Astrocyte (in vitro differentiated cells and primary cell): ENCODE results near the gene RSAD1. TPM values are rescaled to one million over a fixed set of nuclear protein-coding genes. Genes with fewer than 3 reads are reported as not detected.

Source experiments
- DNase-seq: peaks from one replicate; pipeline ENCODE4 v3.0.0-alpha.2; 2010; ENCODE audit warnings: low read depth
- FAIRE-seq: peaks from 2 replicates; lab custom pipeline; 2011; peaks lifted over from hg19 to GRCh38; lab: Jason Lieb, UNC
- H2AFZ ChIP-seq: 2 replicates; pipeline ENCODE4 v1.6.0; 2012; ENCODE audit warnings: low read depth, low read length, inconsistent platforms
- H3K27ac ChIP-seq: 2 replicates; pipeline ENCODE4 v1.5.1; 2011; ENCODE audit warnings: low read depth, low read length, inconsistent platforms
- H3K27me3 ChIP-seq: 2 replicates; pipeline ENCODE4 v1.6.0; 2011; ENCODE audit warnings: low read length, inconsistent platforms; ENCODE audit not compliant: insufficient read depth
- H3K36me3 ChIP-seq: 2 replicates; pipeline ENCODE4 v1.5.1; 2011; ENCODE audit warnings: low read length, inconsistent platforms; ENCODE audit not compliant: insufficient read depth
- H3K4me1 ChIP-seq: 2 replicates; pipeline ENCODE4 v1.5.1; 2011; ENCODE audit warnings: low read length, inconsistent platforms; ENCODE audit not compliant: insufficient read depth
- H3K4me2 ChIP-seq: 2 replicates; pipeline ENCODE4 v1.6.0; 2012; ENCODE audit warnings: low read length, inconsistent platforms
- H3K4me3 ChIP-seq: 2 replicates; pipeline ENCODE4 v1.5.1; 2011; ENCODE audit warnings: low read depth, mild to moderate bottlenecking, low read length, inconsistent platforms; ENCODE audit not compliant: insufficient read depth
- H3K79me2 ChIP-seq: 2 replicates; pipeline ENCODE4 v1.6.0; 2012; ENCODE audit warnings: mild to moderate bottlenecking, low read length, inconsistent platforms; ENCODE audit not compliant: insufficient read depth
- H3K9ac ChIP-seq: 2 replicates; pipeline ENCODE4 v1.6.0; 2012; ENCODE audit warnings: mild to moderate bottlenecking, low read length, inconsistent platforms
- H3K9me3 ChIP-seq: 2 replicates; pipeline ENCODE4 v1.5.1; 2012; ENCODE audit warnings: low read depth, mild to moderate bottlenecking, low read length, inconsistent platforms; ENCODE audit not compliant: insufficient read depth
- H4K20me1 ChIP-seq: 2 replicates; pipeline ENCODE4 v1.6.0; 2012; ENCODE audit warnings: low read length, inconsistent platforms; ENCODE audit not compliant: insufficient read depth
- H3K27ac Mint-ChIP-seq: one replicate; pipeline ENCODE4 v1.8.0; 2021; ENCODE audit warnings: mild to moderate bottlenecking, mixed read lengths; ENCODE audit not compliant: unreplicated experiment
- H3K27me3 Mint-ChIP-seq: one replicate; pipeline ENCODE4 v1.8.0; 2021; ENCODE audit warnings: low read depth, mixed read lengths; ENCODE audit not compliant: unreplicated experiment
- H3K36me3 Mint-ChIP-seq: one replicate; pipeline ENCODE4 v1.8.0; 2021; ENCODE audit warnings: low read depth, mixed read lengths; ENCODE audit not compliant: unreplicated experiment
- H3K4me1 Mint-ChIP-seq: one replicate; pipeline ENCODE4 v1.8.0; 2021; ENCODE audit warnings: low read depth, mixed read lengths; ENCODE audit not compliant: unreplicated experiment
- H3K4me3 Mint-ChIP-seq: one replicate; pipeline ENCODE4 v1.8.0; 2021; ENCODE audit warnings: mild to moderate bottlenecking, moderate library complexity, mixed read lengths; ENCODE audit not compliant: unreplicated experiment
- H3K9me3 Mint-ChIP-seq: one replicate; pipeline ENCODE4 v1.8.0; 2021; ENCODE audit warnings: mild to moderate bottlenecking, mixed read lengths; ENCODE audit not compliant: unreplicated experiment
- EZH2 ChIP-seq: IDR thresholded peaks from 2 replicates; pipeline ENCODE4 v1.6.1; 2012; ENCODE audit warnings: mild to moderate bottlenecking, low read length, inconsistent platforms; ENCODE audit not compliant: insufficient read depth
- total RNA-seq: library from RNA; stranded (reverse); gene quantifications from 2 replicates; pipeline ENCODE4 v1.2.1, GENCODE V29; 2021
- TF ChIP-seq, protein P1 (sequence below): IDR thresholded peaks from 2 replicates; pipeline ENCODE4 v1.5.1; 2011; ENCODE audit warnings: low read depth, mild to moderate bottlenecking, inconsistent platforms, low read length, moderate library complexity; ENCODE audit not compliant: insufficient read depth

Gene RSAD1
- total RNA-seq, 1 donor from 2014 or later, result 18.8 TPM

DNA sequence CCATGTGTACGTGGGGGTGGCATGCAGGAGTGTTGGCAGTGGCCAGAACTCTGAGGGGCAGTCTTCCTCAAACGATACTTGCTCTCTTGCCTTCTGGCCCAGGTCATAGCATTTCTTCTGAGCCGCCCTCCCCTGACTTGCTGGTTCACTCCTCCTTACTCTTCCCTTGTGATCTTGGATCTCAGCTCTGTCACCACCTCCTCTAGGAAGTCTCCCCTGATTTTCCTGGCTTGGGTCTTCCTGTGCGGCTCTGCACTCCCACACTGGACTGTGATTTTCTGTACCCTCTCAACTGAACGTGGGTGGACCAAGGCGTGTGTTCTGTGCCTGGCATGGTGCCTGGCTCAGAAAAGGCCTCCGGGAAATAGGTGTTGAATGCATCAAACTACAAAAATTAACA, 56.7 kb downstream of the RSAD1 start:
- Histone ChIP-seq H3K27ac (no peak overlapping the region), H3K4me3 (no peak overlapping the region), H3K4me2 (no peak overlapping the region), H3K36me3 (no peaks in the 10 kb centered on the region), H3K9ac (no peak overlapping the region), H4K20me1 (no peaks in the 10 kb centered on the region), H3K27me3 (peaks cover 21% of the 10 kb centered on the region), H3K9me3 (no peaks in the 10 kb centered on the region), H2AFZ (no peak overlapping the region), H3K4me1 (peaks cover 11% of the 10 kb centered on the region), H3K79me2 (no peaks in the 10 kb centered on the region)
- no peak for TF ChIP-seq EZH2
- TF ChIP-seq, protein P1, sequence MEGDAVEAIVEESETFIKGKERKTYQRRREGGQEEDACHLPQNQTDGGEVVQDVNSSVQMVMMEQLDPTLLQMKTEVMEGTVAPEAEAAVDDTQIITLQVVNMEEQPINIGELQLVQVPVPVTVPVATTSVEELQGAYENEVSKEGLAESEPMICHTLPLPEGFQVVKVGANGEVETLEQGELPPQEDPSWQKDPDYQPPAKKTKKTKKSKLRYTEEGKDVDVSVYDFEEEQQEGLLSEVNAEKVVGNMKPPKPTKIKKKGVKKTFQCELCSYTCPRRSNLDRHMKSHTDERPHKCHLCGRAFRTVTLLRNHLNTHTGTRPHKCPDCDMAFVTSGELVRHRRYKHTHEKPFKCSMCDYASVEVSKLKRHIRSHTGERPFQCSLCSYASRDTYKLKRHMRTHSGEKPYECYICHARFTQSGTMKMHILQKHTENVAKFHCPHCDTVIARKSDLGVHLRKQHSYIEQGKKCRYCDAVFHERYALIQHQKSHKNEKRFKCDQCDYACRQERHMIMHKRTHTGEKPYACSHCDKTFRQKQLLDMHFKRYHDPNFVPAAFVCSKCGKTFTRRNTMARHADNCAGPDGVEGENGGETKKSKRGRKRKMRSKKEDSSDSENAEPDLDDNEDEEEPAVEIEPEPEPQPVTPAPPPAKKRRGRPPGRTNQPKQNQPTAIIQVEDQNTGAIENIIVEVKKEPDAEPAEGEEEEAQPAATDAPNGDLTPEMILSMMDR, result no peak
- Mint-ChIP-seq H3K27me3 (peaks cover 62% of the 10 kb centered on the region), H3K4me1 (peaks cover 11% of the 10 kb centered on the region), H3K36me3 (peaks cover 9% of the 10 kb centered on the region), H3K4me3 (no peak overlapping the region), H3K27ac (peak overlapping the region; percentile 10), H3K9me3 (peaks cover 2% of the 10 kb centered on the region)
- no peak for DNase-seq
- no peak for FAIRE-seq

Other genes starting within 250 kb of the RSAD1 start
- gene TMEM92, start 204.4 kb upstream of the RSAD1 start, total RNA-seq, result 18.3 and 28.2 TPM in 2 replicates
- gene XYLT2, start 132.7 kb upstream of the RSAD1 start, total RNA-seq, result 41.0 and 47.3 TPM in 2 replicates
- gene MRPL27, start 105.7 kb upstream of the RSAD1 start, total RNA-seq, result 57.3 and 60.3 TPM in 2 replicates
- gene EME1, start 105.6 kb upstream of the RSAD1 start, total RNA-seq, result 3.0 and 3.1 TPM in 2 replicates
- 180 and 185 TPM in 2 replicates for gene LRRC59, start 81.3 kb upstream of the RSAD1 start, total RNA-seq
- gene ACSF2, start 52.6 kb upstream of the RSAD1 start, total RNA-seq, result 28.3 and 43.3 TPM in 2 replicates
- not detected in 2 replicates for gene CHAD, start 10.0 kb upstream of the RSAD1 start, total RNA-seq
- 0.99 and 1.4 TPM in 2 replicates for gene MYCBPAP, start 29.6 kb downstream of the RSAD1 start, total RNA-seq
- gene EPN3, start 53.9 kb downstream of the RSAD1 start, total RNA-seq, result 0.24 and 1.7 TPM in 2 replicates
- gene SPATA20, start 68.3 kb downstream of the RSAD1 start, total RNA-seq, result 32.0 and 35.9 TPM in 2 replicates
- gene CACNA1G, start 81.9 kb downstream of the RSAD1 start, total RNA-seq, result 0.27 and 0.36 TPM in 2 replicates
- gene ABCC3, start 156.0 kb downstream of the RSAD1 start, total RNA-seq, result 0.41 and 0.55 TPM in 2 replicates
- gene ANKRD40, start 229.1 kb downstream of the RSAD1 start, total RNA-seq, result 37.0 and 38.3 TPM in 2 replicates
- gene LUC7L3, start 240.7 kb downstream of the RSAD1 start, total RNA-seq, result 85.1 and 93.0 TPM in 2 replicates